Suppressor macrophage (primary cell): ENCODE measurements around the gene UTRN.

ENCODE experiments used
- DNase-seq, 4 experiments: peaks; one replicate each; pipeline ENCODE4 v3.0.0-alpha.2; 2020 to 2022

Gene UTRN

GRCh38 chr6:144314003-144314485 is 28.9 kb downstream of the UTRN start:
- no peak for DNase-seq

GRCh38 chr6:144314562-144314961 is 29.4 kb downstream of the UTRN start:
- no peak for DNase-seq

GRCh38 chr6:144315226-144315980 is 30.3 kb downstream of the UTRN start:
- no peak for DNase-seq

GRCh38 chr6:144315981-144316861 is 31.1 kb downstream of the UTRN start:
- no peak for DNase-seq

GRCh38 chr6:144316862-144317195 is 31.7 kb downstream of the UTRN start:
- DNase-seq: no peak

GRCh38 chr6:144317736-144318135 is 32.6 kb downstream of the UTRN start:
- DNase-seq: no peak

- DNase-seq: peak in 2 of 4 experiments; percentile 29 to 46
These were observed 34.1 kb downstream of the UTRN start for GRCh38 chr6:144319211-144319610.

GRCh38 chr6:144320741-144321140 is 35.6 kb downstream of the UTRN start:
- no peak for DNase-seq

- no peak for DNase-seq
These were observed 36.9 kb downstream of the UTRN start for GRCh38 chr6:144321839-144322591.

GRCh38 chr6:144325232-144325631 is 40.1 kb downstream of the UTRN start:
- DNase-seq: no peak

GRCh38 chr6:144326393-144326792 is 41.3 kb downstream of the UTRN start:
- no peak for DNase-seq

GRCh38 chr6:144327081-144327480 is 41.9 kb downstream of the UTRN start:
- DNase-seq: no peak

GRCh38 chr6:144330017-144330987 is 45.2 kb downstream of the UTRN start:
- DNase-seq: no peak

- no peak for DNase-seq
These were observed 46.4 kb downstream of the UTRN start for GRCh38 chr6:144331491-144331969.

GRCh38 chr6:144332177-144332576 is 47.0 kb downstream of the UTRN start:
- DNase-seq: no peak

- peak; percentile 42 to 69 (median 64) for DNase-seq
These were observed 49.1 kb downstream of the UTRN start for GRCh38 chr6:144334150-144334708.
